Retinal pigment epithelial cell (primary cell): ENCODE data around the gene TMSB4X.
"Not testable (repeated sequence)": the region's sequence is repeated elsewhere in the genome, so short reads cannot be mapped to it uniquely, and the experiment has no call there.

Source experiments
- DNase-seq: peaks from one replicate; pipeline ENCODE4 v3.0.0-alpha.2; 2010; ENCODE audit warnings: low read depth
- H3K4me3 ChIP-seq: 2 replicates; pipeline ENCODE4 v1.5.1; 2011; ENCODE audit warnings: mild to moderate bottlenecking, low read length, control low read depth, moderate library complexity
- CTCF ChIP-seq: conservative IDR thresholded peaks from 2 replicates; pipeline ENCODE4 v1.5.1; 2011; ENCODE audit warnings: low read depth, low read length, control low read depth, inconsistent platforms

Gene TMSB4X

GRCh38 chrX:12955882-12956703 is 18.8 kb upstream of the TMSB4X start:
- no peak overlapping the region for H3K4me3 ChIP-seq
- TF ChIP-seq CTCF = no peak
- peak; percentile 43 for DNase-seq

- no peak overlapping the region for H3K4me3 ChIP-seq
- TF ChIP-seq CTCF = no peak
- peak; percentile 39 for DNase-seq
Observed at GRCh38 chrX:12956704-12957534, 18.0 kb upstream of the TMSB4X start.

GRCh38 chrX:12958059-12958458 is 16.9 kb upstream of the TMSB4X start:
- no peak for TF ChIP-seq CTCF
- no peak for DNase-seq
- H3K4me3 ChIP-seq = no peak overlapping the region

- no peak for DNase-seq
- H3K4me3 ChIP-seq = no peak overlapping the region
- no peak for TF ChIP-seq CTCF
Observed at GRCh38 chrX:12958461-12958860, 16.4 kb upstream of the TMSB4X start.

GRCh38 chrX:12961196-12961718 is 13.7 kb upstream of the TMSB4X start:
- no peak for DNase-seq
- TF ChIP-seq CTCF = no peak
- no peak overlapping the region for H3K4me3 ChIP-seq

GRCh38 chrX:12962041-12962504 is 12.8 kb upstream of the TMSB4X start:
- no peak for DNase-seq
- no peak overlapping the region for H3K4me3 ChIP-seq
- no peak for TF ChIP-seq CTCF

GRCh38 chrX:12963210-12963850 is 11.6 kb upstream of the TMSB4X start:
- DNase-seq, H3K4me3 ChIP-seq: not testable (repeated sequence)
